ENCODE data around the gene LRCH1. TPM values are rescaled to one million over a fixed set of nuclear protein-coding genes. Genes with fewer than 3 reads are reported as not detected.

LRCH1 gene
- total RNA-seq, 1 experiment from 2014 or later: 2.9 TPM

- DNase-seq (ENCODE audit: low read depth): no peak
These were observed 41.6 kb downstream of the LRCH1 start for GRCh38 chr13:46594374-46595078.

GRCh38 chr13:46595136-46595884 lies 42.3 kb downstream of the LRCH1 start:
- no peak for DNase-seq (ENCODE audit: low read depth)

GRCh38 chr13:46595885-46596275 lies 42.9 kb downstream of the LRCH1 start:
- no peak for DNase-seq (ENCODE audit: low read depth)

GRCh38 chr13:46596466-46596865 lies 43.5 kb downstream of the LRCH1 start:
- no peak for DNase-seq (ENCODE audit: low read depth)

GRCh38 chr13:46598140-46598819 lies 45.3 kb downstream of the LRCH1 start:
- DNase-seq (ENCODE audit: low read depth): no peak

- DNase-seq (ENCODE audit: low read depth): no peak
These were observed 45.8 kb downstream of the LRCH1 start for GRCh38 chr13:46598820-46599180.

GRCh38 chr13:46600943-46601311 lies 48.0 kb downstream of the LRCH1 start:
- DNase-seq (ENCODE audit: low read depth): no peak

GRCh38 chr13:46602531-46602930 lies 49.6 kb downstream of the LRCH1 start:
- no peak for DNase-seq (ENCODE audit: low read depth)

GRCh38 chr13:46603165-46603603 lies 50.2 kb downstream of the LRCH1 start:
- DNase-seq (ENCODE audit: low read depth): no peak

- no peak for DNase-seq (ENCODE audit: low read depth)
These were observed 51.4 kb downstream of the LRCH1 start for GRCh38 chr13:46604226-46604990.

GRCh38 chr13:46605076-46605824 lies 52.3 kb downstream of the LRCH1 start:
- no peak for DNase-seq (ENCODE audit: low read depth)

GRCh38 chr13:46605825-46606554 lies 53.0 kb downstream of the LRCH1 start:
- no peak for DNase-seq (ENCODE audit: low read depth)

GRCh38 chr13:46606970-46607369 lies 54.0 kb downstream of the LRCH1 start:
- no peak for DNase-seq (ENCODE audit: low read depth)

GRCh38 chr13:46607768-46608564 lies 55.0 kb downstream of the LRCH1 start:
- DNase-seq (ENCODE audit: low read depth): no peak

GRCh38 chr13:46609052-46609451 lies 56.1 kb downstream of the LRCH1 start:
- no peak for DNase-seq (ENCODE audit: low read depth)

- no peak for DNase-seq (ENCODE audit: low read depth)
These were observed 56.8 kb downstream of the LRCH1 start for GRCh38 chr13:46609726-46610125.

GRCh38 chr13:46612267-46612666 lies 59.3 kb downstream of the LRCH1 start:
- no peak for DNase-seq (ENCODE audit: low read depth)

- no peak for DNase-seq (ENCODE audit: low read depth)
These were observed 60.6 kb downstream of the LRCH1 start for GRCh38 chr13:46613409-46614049.

- DNase-seq (ENCODE audit: low read depth): no peak
These were observed 61.6 kb downstream of the LRCH1 start for GRCh38 chr13:46614582-46614981.

Measured in Daoy (cell line).